Erythroblast (primary cell): ENCODE results near the gene ACR.

Experiments used
- GATA1 ChIP-seq: IDR thresholded peaks from 2 replicates; pipeline ENCODE4 v1.6.1; 2011; ENCODE audit warnings: low read depth, mild to moderate bottlenecking, control low read depth, low read length, moderate library complexity
- POLR2A ChIP-seq: IDR thresholded peaks from 2 replicates; pipeline ENCODE4 v1.6.1; 2011; ENCODE audit warnings: mild to moderate bottlenecking, low read length

- no peak for TF ChIP-seq POLR2A
- TF ChIP-seq GATA1: no peak
These were observed 4.3 kb upstream of the ACR start for GRCh38 chr22:50733521-50734342.
